Adipose tissue (tissue), 3 donors: ENCODE data around the gene MPIG6B. TPM values are rescaled to one million over a fixed set of nuclear protein-coding genes. Genes with fewer than 3 reads are reported as not detected.

Source experiments
- H3K27ac ChIP-seq: one replicate; pipeline ENCODE4 v1.5.1; 2013; ENCODE audit warnings: low read depth, low read length
- WGBS, 3 donors: extraction: QIAGEN DNeasy Blood & Tissue Kit; methylation state at CpG; one replicate each; pipeline ENCODE4 v1.1.7; 2013; 5-methylcytosine and 5-hydroxymethylcytosine counted together
- polyA plus RNA-seq, 3 donors: library from polyadenylated mRNA; stranded (reverse); fragments of 200-250 nt; gene quantifications; one replicate each; pipeline ENCODE4 v1.2.3, GENCODE V29; 2013
- donor health status: healthy with polysubstance abuse.
- donor health status: Bipolar disorder and iron deficiency.
- donor health status: healthy.

MPIG6B gene
- polyA plus RNA-seq, 3 donors = 0.06 to 0.22 TPM; not detected in 1

- WGBS, 3 donors = 75 to 80% (median 76%) methylated on average over 16 of the region's 16 CpGs
- H3K27ac ChIP-seq = no peak within 1 kb of the TSS
Measured at GRCh38 chr6:31715022-31715958, 7.9 kb upstream of the MPIG6B start, which contains the start of gene LY6G6D. LY6G6D (plus strand) TSS chr6:31715348; CDS start chr6:31715356, 8 bp downstream.

GRCh38 chr6:31717499-31718222 is 5.5 kb upstream of the MPIG6B start:
- H3K27ac ChIP-seq = no peak overlapping the region
- WGBS, 3 donors = 58 to 81% (median 69%) methylated on average over 10 of the region's 10 CpGs

DNA sequence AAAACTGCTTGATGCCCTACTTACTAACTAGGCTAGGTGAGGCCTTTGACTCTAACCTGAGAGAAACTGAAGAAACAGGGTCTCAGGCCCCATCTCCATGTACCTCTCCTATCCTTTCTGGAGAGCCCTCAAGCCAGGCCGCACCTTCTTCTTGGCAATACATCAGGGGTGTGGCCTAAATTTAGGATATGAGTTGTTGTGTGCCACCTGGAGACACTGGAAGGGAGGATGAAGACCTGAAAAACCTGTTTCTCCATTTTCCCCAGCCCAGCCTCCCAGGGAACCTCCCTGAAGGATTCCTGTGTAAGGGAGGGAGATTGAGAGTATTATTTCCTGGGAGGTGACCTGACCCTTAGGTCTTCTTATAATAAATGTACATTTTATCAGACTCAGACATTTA is 4.9 kb upstream of the MPIG6B start:
- 63 to 85% (median 84%) methylated on average over 1 of the region's 1 CpG for WGBS, 3 donors
- no peak overlapping the region for H3K27ac ChIP-seq

- H3K27ac ChIP-seq = no peak overlapping the region
- WGBS, 3 donors = 80 to 91% (median 84%) methylated on average over 5 to 6 of the region's 6 CpGs
Measured at GRCh38 chr6:31719001-31719400, 4.2 kb upstream of the MPIG6B start.

- WGBS, 3 donors = 80 to 84% (median 81%) methylated on average over 5 of the region's 5 CpGs
- no peak overlapping the region for H3K27ac ChIP-seq
Measured at GRCh38 chr6:31720196-31720770, 2.9 kb upstream of the MPIG6B start.

DNA sequence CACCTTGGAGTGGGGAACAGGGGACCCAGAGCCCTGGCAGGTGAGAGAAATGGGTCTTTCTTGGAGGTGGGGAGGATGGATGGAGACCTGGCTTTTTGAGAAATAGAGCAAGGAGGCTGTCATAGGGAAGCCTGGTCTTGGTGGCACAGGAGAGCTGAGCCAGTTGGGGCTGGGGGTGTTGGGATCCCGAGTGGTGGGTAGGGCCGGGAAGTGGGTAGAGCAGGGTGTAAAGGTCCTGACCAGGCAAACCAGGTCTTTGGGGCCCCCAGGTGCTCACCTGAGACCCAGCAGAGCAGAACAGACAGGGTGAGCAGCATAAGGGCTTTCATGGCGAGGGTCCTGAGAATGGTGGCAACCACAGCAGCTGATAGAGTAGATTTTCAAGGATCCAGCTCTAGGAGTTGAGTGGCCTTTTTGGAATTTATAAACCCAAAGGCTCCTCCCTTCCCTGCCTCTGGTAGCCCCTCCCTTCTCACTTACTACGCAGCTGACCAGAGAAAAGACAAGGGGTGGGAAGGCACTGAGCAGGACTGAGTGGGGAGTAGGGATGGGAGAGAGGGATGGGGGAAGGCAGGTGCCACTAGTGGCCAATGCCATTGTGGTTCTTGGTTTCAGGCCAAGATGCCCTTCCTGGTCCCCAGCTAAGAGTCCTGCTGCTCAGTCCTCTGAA is 1.7 kb upstream of the MPIG6B start, which contains the start of gene LY6G6C:
Gene LY6G6C (minus strand): TSS at position 396 of the 670 bp plus-strand sequence. CDS start 67 bp downstream, at position 329.
- H3K27ac ChIP-seq = no peak within 1 kb of the TSS

GRCh38 chr6:31722173-31722572 is 1.0 kb upstream of the MPIG6B start:
- H3K27ac ChIP-seq = no peak overlapping the region
- WGBS, 3 donors = 85 to 95% (median 90%) methylated on average over 3 of the region's 3 CpGs

More for the DNA sequence above, 1.7 kb upstream of the MPIG6B start, which contains the start of gene LY6G6C:
- WGBS, 3 donors = 80 to 92% (median 88%) methylated on average over 4 of the region's 4 CpGs

DNA sequence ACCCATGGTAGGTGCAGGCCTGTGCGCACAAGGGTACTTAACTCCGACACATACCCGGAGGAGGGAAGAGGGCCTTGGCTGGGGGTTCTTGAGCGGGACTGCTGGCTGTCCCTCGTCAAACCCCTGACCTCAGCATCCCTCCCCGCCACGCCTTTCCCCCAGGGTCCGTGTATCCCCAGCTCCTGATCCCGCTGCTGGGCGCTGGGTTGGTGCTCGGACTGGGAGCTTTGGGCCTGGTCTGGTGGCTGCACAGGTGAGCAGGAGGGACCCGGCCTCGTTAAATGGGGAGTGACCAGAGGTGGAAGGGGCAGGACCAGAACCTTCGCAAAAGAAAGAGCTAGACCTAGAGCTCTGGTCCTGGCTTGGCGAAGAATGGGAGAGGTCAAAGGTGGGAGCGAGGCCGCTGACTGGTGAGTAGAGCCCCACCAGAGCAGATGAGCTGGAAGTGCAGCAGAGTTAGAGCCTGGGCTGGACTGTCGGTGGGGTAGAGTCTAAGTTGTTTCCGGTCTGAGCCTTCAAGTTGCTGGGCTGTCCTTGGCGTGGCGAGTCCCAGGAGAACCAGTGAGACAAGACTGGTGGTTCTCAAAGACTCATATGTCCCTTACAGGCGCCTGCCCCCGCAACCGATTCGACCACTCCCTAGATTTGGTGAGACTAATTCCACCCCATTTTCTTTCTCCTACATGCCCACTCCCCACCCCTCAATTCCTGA is 963 bp downstream of the MPIG6B start:
- no peak overlapping the region for H3K27ac ChIP-seq
- WGBS, 3 donors = 84% methylated on average over 20 to 25 of the region's 25 CpGs

DNA sequence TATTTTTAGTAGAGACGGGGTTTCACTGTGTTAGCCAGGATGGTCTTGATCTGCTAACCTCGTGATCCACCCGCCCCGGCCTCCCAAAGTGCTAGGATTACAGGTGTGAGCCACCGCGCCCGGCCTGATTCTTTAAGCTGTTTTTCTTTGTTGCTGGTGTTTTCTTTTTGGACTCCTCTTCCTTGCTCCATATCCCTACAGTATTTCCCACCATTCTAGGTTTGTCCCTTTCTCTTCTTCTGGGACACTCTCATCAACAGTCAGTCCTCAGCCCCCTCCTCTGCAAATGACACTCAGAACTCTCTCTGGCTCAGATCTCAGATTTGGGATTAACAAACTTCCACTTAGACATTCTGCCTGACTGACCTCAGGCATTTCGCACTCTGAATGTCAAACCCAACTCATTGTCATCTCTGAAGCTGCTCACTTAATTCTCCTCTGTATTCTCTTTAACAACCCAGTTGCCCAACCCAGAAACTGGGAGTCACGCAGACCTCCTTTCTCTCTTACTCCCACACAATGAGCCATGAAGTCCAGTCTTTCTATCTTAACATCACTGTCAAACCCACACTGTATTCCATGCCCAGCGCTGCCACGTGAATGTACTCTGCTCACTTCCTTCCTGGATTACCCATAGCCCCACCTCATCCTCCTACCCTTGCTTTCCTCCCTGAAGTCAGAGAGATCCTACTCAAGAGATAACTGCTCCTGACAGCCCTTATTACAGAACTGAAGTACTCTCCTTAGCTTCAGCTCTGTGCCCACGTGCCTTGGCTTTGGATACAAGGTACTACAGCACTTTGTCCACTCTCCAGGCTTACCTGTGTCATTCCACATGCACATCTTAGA is 2.6 kb downstream of the MPIG6B start:
- 79 to 87% (median 83%) methylated on average over 12 of the region's 12 CpGs for WGBS, 3 donors
- no peak overlapping the region for H3K27ac ChIP-seq

DNA sequence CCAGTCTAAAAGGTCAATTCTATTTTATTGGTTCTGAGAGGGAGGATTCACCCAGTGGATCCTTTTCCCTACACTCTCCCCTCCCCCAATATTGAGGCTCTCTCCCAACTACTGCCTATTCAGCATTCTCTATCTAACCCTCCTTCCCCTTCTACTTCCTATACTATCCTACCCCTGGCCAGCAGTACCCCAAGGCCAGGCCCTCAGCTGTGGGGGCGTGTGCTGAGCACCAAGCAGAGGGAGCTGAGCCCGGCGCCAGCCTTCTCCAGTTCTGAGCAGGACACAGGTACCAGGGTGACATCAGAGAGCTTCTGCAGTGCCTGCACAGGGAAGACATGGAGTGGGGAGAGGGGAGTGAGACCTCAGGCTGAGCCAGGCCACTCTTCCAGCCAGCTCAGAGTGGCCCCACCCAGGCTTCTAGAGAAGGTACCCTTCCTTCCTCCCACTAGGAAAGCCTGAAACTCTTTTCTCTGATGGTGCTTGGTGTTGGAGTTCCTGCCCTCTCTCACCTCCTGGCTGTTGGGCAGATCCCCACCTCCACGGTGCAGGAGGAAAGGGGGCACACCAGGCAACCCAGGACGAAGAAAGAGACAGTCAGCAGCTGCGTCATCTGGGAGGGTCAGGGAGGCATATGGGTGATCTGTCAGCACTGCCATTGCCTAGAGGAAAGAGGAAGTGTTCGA is 4.0 kb downstream of the MPIG6B start:
- 62 to 72% (median 63%) methylated on average over 7 of the region's 7 CpGs for WGBS, 3 donors
- H3K27ac ChIP-seq = no peak overlapping the region

GRCh38 chr6:31727717-31728671 is 4.8 kb downstream of the MPIG6B start:
- H3K27ac ChIP-seq = peak overlapping the region; percentile 17
- 67 to 74% (median 71%) methylated on average over 40 to 41 of the region's 41 CpGs for WGBS, 3 donors

DNA sequence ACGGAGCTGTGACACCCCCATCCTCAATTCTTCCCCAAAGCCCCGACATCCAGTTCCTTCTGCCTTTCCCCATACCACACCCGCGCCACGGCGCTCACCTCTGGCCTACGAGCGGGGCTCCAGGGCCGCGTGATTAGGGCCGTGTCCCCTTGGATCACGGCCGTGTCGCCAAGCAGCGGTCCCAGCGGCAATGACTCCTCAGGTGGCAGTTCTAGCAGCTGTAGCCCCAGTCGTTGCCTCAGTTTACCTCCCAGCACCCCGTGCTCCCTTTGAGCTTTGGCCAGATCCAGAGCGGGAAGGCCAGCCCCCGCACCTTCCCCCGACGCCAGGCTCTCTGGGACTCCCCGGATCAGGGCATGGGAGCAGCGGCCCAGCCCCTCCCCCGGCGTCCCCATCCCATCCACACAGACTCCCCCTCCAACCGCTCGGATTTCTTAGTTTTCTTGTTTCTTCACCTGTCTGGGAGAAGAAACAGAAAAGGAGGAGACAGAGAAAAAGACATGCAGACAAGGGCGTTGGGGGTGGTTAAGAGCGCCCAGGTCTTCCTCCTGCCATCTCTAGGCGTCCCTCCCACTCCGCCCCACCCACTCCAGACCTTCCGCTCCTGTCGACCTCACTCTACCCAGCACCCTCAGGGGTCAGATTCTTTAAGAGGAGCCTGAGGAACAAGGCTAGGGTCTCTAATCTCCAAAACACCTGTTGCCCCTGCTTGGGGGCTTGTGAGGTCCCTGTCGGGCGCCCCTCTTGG is 5.8 kb downstream of the MPIG6B start, which contains the start of gene DDAH2:
Gene DDAH2 (minus strand): TSS at position 533 of the 748 bp plus-strand sequence. CDS start 138 bp downstream, at position 395.
- H3K27ac ChIP-seq = peak within 1 kb of the TSS; percentile 17
- 17 to 19% (median 17%) methylated on average over 36 of the region's 36 CpGs for WGBS, 3 donors

GRCh38 chr6:31729515-31729978 is 6.4 kb downstream of the MPIG6B start:
- WGBS, 3 donors = 0 to 1% (median 1%) methylated on average over 28 to 29 of the region's 29 CpGs
- no peak overlapping the region for H3K27ac ChIP-seq

- 2 to 10% (median 3%) methylated on average over 46 of the region's 46 CpGs for WGBS, 3 donors
- H3K27ac ChIP-seq = no peak overlapping the region
Measured at GRCh38 chr6:31729979-31730630, 6.9 kb downstream of the MPIG6B start.
